ENCODE data around the gene NDUFAF2.

GRCh38 chr5:61050292-61050691, 105.3 kb downstream of the NDUFAF2 start:
- TF ChIP-seq POLR2A (IDR thresholded peaks at IDR 0.05) = no peak
- no peak for TF ChIP-seq CTCF (IDR thresholded peaks at IDR 0.05)
- no peak for TF ChIP-seq EP300 (IDR thresholded peaks at IDR 0.05)
- no peak for TF ChIP-seq POLR2AphosphoS5 (IDR thresholded peaks at IDR 0.05)

Measured in gastroesophageal sphincter (tissue), 3 donors.